NCI-H2107 treated with DMSO at 0.1 percent for 48 hours (cell line): Measurements from ENCODE around the gene KXD1.
"Not testable (repeated sequence)": the region's sequence is repeated elsewhere in the genome, so short reads cannot be mapped to it uniquely, and the experiment has no call there.

ENCODE experiments used
- DNase-seq: peaks from one replicate; lab custom pipeline; 2025; ENCODE audit not compliant: unreplicated experiment; lab: John Stamatoyannopoulos, UW

The KXD1 gene

GRCh38 chr19:18533058-18533457 lies 24.6 kb upstream of the KXD1 start:
- DNase-seq: no peak

- no peak for DNase-seq
These were observed 21.2 kb upstream of the KXD1 start for GRCh38 chr19:18536475-18536874.

DNA sequence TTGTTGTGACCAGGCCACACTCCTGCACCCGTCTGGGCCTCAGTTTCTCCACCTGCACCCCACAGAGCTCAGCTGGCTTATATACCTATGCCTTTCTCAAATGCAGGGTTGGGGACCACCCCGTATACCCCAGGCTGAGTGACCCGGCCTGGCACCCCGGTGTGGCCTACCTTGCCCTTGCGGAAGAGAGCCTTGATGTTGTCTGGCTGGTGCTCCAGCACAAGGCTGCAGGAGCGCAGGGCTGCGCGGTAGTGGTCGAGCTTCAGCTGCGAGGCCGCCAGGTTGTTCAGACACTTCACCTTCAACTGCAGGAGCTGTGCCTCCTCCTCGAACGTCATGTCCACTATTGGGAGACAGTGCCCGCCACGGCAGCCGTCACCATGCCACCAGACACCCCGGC lies 20.2 kb upstream of the KXD1 start:
- DNase-seq: no peak

GRCh38 chr19:18538115-18538514 lies 19.6 kb upstream of the KXD1 start:
- DNase-seq: no peak

- no peak for DNase-seq
These were observed 18.3 kb upstream of the KXD1 start for GRCh38 chr19:18539372-18539771.

- not testable (repeated sequence) for DNase-seq
These were observed 17.5 kb upstream of the KXD1 start for GRCh38 chr19:18540200-18540599.

- DNase-seq: no peak
These were observed 16.2 kb upstream of the KXD1 start for GRCh38 chr19:18541258-18541991.

- DNase-seq: no peak
These were observed 15.4 kb upstream of the KXD1 start for GRCh38 chr19:18541992-18542940.

DNA sequence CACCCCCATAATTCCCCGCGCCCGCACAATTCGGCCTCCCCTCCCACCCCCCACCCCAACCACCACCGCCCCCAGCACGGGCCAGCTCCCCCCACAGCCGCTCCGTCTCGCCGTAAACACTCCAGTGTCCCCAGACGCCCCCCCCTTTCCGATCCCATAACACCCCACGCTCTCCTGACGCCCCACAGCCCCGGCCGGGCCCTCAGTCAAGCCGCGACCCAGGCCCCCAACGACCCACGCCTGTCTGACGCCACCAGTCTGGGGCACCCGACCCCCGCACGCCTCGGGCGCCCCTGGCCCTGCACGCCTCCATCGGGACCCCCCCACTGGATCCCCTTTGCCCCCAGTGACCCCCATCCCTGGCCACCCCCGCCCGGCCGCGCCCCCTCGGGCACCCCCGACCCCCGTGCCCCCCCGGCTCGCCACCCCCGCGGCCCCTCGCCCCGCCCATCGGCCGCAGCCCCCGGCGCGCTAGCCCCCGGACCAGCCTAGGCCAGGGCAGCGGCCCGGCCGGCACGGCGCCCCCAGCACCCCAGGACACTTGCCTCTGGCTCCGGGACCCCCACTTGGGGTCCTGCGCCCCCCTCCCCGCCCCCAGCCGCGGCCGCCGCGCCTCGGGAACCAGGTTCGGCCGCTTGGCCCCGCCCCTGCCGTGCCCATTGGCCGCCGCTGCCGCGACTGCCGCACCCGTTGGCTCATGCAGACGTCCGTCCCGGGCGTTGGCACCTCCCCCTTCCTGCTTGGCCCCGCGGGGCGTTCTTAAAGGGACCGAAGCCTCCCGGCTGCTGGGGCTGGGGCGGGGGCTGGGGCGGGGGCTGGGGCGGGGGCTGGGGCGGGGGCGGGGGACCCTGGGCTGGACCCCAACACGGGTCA lies 14.5 kb upstream of the KXD1 start, which contains the start of gene FKBP8:
TSS of gene FKBP8 (minus strand) at position 633 of the 873 bp plus-strand sequence. CDS start 1,603 bp downstream, outside the sequence.
- DNase-seq: peak; percentile 70

DNA sequence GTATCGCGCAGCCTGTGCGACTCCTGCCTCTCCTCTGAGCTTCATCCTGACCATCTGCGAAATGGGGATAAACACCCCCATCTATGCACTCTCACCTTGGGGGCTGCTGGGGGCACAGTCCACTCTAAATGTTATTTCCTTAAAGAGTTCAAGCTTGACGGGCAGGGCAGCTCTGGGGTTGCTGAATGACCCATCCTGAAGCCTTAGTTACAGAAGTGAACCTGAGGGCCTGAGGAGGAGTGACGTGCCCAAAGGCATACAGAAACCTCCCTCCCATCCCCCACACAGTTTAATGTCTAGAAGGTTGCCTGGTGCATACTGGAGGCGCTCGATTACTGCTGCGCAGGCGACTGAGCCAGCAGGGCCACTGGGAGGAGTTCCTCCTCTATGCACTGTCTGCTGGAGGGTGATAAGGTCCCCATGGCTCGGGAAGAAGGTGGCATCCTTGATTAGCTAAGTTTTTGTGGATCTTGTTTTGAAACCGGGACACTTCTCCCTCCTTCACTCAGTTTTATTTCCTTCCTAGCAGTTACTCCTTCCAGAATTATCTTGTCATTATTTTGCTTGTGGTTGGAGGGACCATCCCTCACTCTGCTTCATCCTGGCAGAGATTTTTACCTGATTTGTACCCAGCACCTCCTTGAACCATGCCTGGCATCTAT lies 13.7 kb upstream of the KXD1 start:
- DNase-seq: no peak

DNA sequence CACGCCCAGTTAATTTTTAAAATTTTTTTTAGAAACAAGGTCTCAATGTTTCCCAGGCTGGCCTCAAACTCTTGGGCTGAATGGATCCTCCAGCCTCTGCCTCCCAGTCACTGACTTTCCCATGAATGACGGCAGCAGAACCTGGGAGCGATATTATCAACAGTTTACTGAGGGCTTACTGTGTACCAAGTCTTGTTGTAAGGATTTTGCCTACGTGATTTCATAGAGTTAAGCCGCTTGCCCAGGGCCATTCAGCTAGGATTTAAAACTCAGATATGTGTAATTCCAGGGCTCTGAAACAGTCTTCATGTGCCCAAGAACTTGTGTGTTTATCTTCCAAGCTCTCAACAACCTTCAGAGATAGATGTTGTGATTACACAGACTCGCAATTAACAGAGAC lies 6.0 kb upstream of the KXD1 start:
- DNase-seq: no peak

- no peak for DNase-seq
These were observed 509 bp downstream of the KXD1 start for GRCh38 chr19:18558202-18558555.

GRCh38 chr19:18558604-18559003 lies 934 bp downstream of the KXD1 start:
- DNase-seq: no peak

- DNase-seq: no peak
These were observed 2.0 kb downstream of the KXD1 start for GRCh38 chr19:18559685-18560084.

DNA sequence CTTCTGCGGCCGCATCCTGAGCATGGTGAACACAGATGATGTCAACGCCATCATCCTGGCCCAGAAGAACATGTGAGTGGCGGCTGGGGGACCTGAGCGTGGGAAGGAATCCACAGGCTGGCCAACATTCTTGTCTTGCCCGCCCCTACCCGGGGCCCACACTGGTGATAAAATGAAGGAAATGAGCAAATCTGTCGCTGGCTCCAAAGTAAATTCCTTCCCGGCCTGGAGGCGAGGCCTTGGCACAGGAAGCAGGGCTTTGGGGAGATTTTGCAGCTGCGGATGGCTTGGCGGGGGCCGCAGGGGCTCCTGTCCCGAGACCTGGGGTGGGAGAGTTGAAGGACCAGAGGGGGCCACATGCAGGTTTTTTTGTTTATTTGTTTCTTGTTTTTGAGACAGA lies 4.4 kb downstream of the KXD1 start:
- DNase-seq: no peak

DNA sequence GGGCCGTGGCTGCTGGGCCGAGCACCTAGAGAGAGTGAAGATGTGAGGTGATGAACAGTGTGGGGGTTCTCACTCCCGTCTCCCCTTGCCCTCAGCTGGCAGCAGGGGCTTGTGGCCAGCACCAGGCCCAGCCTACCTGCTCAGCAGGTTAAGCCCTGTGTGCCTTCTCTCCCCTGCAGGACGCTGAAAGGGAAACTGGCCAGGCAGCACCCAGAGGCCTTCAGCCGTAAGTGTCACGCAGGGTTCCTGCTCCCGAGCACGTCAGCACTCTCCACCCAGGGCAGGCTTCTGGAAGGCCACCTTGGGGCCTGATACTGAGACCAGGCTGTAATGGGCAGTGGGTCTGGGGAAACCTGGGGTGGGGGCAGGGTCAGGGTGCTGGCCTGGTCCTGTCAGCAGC lies 9.3 kb downstream of the KXD1 start:
- no peak for DNase-seq

GRCh38 chr19:18568367-18568766 lies 10.7 kb downstream of the KXD1 start:
- no peak for DNase-seq

DNA sequence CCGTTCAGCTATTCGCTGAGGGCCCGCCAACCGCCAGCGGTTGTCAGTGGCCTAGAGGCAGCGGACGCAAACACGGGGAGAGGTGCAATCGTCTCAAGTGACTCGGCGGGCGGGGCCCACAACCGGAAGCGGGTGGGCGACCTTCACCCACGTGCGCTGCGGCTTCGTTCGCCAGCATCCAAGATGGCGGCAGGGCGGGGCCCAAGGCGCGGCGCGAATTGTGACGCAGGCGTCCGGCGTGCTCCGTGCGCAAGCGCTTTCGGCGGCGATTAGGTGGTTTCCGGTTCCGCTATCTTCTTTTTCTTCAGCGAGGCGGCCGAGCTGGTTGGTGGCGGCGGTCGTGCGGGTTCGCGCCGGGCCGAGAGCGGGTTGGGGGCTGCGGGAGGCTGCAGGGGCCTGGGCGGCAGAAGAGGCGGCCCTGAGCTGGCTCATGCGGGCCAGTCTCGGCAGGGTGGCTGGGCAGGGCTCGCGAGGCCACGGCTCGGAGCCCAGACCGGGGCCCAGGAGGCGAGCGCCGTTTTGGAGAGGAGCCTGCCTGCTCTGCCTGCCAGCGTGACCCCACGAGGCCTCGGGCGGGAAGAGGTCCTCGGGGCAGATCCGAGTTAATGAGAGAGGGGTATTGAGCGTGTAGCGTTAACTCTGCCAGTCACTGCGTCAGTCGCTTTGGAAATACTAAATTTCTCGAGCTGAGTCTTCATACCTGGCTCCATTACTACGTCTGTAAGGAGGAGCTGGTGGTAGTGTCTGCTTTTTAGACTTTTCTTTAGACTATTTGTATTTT lies 14.1 kb downstream of the KXD1 start, which contains the start of gene UBA52:
TSS of gene UBA52 (plus strand) at position 294 of the 781 bp plus-strand sequence. CDS start 1,444 bp downstream, outside the sequence.
- DNase-seq: peak; percentile 83

- DNase-seq: no peak
These were observed 17.1 kb downstream of the KXD1 start for GRCh38 chr19:18574691-18575291.
